Ramos (cell line): ENCODE measurements around the gene POMGNT2.
"Not testable (repeated sequence)": the region's sequence is repeated elsewhere in the genome, so short reads cannot be mapped to it uniquely, and the experiment has no call there.

Experiments used
- in situ Hi-C: fragments of 300-500 bp; cut with MboI; formaldehyde crosslinking; loops from one replicate; pipeline ENCODE4 v1.14.3; 2022; ENCODE audit warnings: low sequenced_read_pairs; ENCODE audit not compliant: unreplicated experiment

POMGNT2 gene

DNA sequence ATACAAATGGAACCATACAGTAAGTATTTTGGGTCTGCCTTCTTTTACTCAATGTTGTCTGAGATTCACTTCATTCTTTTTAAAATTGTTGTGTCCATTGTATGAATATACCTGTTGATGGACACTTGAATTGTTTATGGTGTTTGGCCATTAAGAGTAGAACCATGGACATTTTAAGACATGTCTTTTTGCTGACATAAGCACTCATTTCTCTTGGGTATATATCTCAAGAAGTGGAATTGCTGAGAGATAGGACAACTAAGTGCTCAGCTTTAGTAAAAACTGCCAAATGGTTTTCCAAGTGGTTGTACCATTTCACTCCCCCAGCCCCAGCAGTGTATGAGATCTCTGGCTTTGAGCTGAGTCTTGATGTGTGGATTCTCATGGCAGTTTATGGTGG, 28.2 kb downstream of the POMGNT2 start:
- in situ Hi-C loops, result no loop called here

DNA sequence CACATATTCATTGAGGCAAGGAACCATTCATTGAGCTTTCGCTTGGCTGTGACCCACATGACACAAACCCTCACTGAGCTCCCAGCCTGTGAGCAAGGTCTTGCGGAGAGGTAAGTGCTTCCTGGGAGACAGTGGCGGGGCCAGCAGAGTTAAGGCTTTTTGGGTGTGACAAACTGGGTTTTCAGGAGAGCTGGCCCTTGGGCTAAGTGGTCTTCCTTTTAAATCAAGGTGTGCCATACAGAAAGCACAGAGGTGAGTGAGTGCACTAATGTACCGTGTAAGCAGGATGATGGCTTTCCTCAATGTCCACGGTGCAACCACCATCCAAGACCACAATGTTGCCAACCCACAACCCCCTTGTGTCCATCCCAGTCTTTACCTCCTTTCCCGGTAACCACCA, 28.6 kb downstream of the POMGNT2 start:
- in situ Hi-C loops, result no loop called here

DNA sequence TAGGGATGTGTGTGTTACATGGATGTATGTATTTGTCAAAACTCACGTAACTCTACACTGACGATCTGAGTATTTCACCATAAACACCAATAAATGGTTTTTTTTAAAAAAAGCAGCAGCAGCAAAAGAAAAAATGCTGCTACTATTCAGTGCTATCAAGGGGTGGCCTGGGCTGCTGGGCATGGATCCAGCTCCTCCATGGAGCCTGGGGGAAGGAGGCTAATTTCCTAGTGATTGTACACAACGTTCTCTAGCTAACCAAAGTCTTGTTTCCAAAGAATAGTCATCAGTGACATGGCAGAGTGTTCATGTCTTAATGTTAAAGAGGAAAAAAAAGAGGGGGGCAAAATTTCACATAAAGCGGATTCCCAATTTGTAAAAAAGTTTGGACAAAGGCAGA, 29.0 kb downstream of the POMGNT2 start:
- in situ Hi-C loops, result no loop called here

DNA sequence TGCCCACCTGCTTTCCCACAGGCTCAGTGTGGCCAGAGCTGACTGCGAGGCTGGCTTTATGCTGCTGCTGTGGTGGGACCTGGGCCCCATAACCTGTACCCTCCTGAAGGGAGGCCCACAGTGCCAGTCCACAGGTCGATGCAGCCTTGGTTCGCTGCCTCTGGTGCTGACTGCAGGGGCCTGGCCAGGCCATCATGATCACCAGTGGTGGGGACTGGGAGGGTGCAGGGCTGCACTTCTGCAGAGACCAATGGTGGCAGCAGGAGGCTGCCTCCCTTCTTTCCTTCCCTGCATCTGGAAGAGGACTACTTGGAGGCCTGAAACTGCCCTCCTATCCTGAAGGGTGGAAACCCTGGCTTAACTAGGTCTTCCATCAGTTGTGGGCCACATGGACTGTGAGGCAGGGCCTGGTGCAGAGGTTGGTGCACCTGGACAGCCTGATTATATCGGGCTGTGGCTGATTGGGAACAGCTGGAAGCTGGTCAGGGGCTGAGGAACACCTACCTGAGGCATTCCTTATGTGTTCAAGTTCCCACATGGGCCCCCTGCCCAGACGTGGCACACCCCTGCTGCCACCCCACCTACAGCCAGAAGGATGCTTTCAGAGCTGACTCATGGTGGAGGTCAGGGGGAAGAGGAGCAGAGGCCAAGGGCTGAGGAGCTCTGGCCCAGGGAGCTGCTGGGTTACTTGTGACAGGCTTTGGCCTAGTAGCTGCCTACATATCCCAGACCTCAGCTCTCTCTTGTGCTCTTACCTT, 29.8 kb downstream of the POMGNT2 start:
- in situ Hi-C loops, result no loop called here

DNA sequence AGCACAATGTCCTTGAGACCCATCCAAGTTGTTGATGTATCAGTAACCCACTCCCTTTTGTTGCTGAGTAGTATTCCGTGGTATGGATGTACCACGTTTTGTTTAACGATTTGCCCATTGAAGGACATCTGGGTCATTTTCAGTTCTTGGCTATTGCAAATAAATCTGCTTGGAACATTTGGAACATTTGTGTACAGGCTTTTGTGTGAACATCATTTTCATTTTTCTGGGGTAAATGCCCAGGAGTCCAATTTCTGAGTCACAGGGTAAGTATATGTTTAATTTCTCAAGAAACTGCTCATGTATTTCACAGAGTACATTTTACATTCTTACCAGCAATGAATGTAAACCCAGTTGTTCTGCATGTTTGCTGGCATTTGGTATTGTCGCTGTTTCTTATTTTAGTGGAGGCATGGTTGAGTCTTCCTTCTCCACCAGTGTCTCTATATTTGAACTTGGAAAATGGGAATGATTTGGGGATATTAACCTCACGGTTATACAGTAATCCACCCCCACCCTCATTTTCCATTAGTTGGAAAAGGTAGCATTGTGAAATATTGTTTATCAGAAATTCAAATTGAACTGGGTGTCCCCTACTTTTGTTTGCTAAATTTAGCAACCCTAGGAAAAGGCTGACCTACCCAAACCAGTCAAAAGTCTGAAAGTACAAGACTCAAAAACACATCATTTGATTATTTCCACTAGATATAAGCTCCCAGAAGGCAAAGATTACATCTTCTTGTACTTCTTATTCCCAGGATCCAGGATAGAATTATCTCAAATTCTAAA, 30.8 kb downstream of the POMGNT2 start:
- in situ Hi-C loops, result no loop called here

DNA sequence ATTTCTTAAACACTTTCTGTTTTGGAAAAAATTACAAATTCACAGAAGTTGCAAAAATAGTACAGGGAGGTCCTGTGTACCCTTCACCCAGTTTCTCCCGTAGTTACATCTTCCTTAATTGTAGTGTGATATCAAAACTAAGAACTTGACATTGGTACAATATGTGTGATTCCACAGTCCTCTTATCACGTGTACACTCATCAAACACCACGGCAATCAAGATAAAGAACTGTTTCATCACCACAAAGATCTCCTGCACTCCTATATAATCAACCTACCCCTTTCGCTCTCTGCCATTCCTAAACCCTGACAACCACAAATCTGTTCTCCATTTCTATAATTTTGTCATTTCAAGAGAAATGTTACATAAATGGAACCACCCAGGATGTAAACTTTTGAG, 31.4 kb downstream of the POMGNT2 start:
- in situ Hi-C loops, result no loop called here

DNA sequence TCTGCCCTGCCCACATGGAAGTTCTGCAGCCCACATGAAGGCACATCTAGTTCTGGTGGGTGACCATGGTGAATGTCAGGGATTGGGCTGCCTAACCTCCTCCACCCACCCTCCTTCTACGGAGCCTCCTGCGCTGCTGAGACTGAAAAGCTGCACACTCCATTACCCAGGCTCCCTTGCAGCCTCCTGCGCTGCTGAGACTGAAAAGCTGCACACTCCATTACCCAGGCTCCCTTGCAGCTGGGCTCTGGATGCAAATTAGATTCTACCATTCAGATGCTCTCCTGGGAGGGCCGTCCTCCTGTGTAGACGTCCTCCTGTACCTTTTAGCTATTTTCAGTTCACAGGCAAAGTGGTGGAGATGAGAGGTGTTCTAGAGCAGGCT, 32.1 kb downstream of the POMGNT2 start:
- in situ Hi-C loops, result no loop called here

DNA sequence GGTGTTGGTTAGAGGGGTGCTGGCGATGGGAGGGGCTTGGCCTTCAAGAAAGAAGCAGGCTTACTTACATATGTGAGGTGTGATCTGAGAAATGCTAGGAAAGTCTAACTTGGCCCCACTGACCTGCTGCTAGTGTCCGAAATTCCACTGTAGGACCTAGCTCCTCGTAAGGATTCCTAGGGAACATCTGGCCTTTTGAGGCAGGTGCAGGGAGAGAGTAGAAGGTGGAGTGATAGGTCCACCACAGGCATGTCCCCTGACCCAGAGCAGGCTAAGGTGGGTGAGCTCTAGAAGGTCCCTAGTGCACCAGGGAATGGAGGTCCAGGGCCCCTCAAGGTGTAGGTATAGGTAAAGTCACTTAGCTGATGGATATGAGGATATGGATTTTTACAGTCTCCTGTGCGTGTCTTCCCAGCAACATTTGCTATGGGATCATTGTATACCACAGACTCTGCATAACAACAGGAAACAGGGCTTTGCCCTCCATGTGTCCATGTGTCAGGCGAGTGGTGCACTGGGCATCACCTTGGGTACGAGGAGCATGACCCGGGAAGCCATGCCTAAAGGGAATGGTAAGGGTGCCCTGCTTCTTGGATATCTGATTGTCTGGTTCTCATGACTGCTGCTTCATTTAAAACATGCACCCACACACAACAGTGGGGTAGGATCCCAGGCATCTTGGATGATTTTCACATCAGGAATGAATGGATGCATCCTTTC, 32.6 kb downstream of the POMGNT2 start:
- in situ Hi-C loops, result no loop called here

DNA sequence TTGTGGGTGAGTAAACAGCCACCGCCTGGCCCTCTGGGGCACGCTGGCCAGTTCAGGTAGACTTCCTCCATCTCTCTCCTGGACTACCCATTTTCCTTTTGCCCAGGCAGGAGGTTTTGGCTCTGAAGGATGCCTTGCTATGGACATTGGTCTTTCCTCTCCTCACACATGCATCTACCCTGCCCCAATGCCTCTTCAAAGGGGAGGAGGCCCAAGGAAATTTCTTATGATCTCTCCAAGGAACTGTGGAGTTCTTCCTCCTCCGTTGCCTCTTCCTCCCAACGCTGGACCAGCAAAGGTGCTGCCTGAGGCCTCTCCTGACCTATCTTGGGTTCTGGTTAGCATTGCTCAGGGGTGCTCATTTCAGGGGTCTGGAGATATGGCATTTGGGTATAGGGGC, 33.5 kb downstream of the POMGNT2 start:
- in situ Hi-C loops, result no loop called here

DNA sequence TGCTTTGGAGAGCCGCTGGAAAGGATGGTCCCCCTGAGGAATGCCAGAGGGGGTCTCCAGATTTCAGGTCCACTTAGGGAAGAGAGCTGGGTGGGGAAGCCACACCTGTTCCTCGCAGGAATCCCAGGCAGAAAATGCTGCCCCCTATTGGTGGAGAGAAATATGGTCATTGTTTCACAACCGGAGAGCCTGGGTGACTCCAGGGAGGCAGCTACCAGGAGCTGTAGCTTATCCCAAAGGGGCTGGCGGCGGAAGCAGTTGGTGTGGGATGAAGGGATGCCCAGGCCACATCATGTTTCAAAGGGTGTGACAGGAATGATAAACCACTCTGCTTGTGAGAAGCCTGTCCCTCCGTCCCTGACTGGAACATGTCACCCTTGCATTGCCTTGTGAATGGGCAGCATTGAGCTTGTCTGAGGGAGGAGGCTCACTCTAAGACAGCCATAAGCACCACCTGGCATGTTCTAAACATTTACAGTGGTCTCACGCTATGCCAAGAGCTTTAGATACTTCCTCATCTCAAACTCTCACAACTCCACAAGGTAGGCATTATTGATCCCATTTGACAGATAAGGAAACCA, 34.5 kb downstream of the POMGNT2 start:
- in situ Hi-C loops, result no loop called here

DNA sequence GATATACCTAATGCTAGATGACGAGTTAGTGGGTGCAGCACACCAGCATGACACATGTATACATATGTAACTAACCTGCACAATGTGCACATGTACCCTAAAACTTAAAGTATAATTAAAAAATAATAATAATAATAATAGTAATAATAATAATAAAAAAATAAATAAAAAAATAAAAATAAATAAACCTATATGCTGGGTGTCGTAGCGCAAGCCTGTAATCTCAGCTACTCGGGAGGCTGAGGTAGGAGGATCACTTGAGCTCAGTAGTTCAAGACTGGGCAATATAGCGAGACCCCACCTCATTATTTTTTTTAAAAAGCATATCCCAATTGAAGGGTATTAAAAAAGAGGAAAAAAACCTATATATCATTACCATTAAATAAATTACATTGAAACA, 35.2 kb downstream of the POMGNT2 start:
- in situ Hi-C loops, result not testable (repeated sequence)

DNA sequence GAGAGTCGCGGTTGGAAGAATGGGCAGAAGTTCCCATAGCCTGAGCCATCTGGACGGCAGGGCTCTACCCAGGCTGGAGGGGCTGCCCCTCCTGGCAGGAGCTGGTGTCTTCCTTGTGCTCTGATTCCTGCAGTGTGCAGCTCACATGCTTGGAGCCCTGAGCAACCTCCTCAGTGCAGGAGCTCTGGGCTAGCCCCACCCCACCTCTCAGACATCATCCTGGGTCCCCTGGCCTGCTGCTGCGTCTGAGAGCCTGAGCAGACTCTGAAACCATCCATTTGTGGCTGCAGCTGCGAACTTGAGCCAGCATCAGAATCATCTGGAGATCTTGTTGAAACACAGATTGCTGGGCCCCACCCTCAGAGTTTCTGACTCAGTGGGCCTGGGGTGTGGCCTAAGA, 42.8 kb downstream of the POMGNT2 start:
- in situ Hi-C loops, result no loop called here

DNA sequence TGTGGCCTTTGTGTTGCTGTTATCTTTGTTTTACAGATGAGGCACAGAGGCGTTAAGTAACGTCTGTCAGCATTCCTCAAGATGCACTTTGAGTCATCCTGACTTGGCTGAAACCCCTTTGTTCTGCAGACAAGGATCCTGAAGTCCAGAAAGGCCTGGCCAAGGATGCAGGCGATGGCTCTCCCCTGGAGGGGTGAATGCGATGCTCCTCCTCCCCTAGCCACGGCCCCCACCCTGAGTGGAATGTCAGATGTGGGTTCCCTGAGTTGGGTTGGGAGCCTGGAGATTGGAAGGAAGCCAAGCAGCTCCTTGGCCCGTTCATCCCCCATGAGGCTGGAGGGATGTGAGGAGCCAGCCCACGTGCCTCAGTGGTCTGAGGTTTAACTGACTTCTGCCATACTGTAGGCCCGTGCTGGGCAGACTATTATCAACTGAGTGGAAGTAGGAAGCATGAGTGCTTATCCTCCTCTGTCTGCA, 43.3 kb downstream of the POMGNT2 start:
- in situ Hi-C loops, result no loop called here

DNA sequence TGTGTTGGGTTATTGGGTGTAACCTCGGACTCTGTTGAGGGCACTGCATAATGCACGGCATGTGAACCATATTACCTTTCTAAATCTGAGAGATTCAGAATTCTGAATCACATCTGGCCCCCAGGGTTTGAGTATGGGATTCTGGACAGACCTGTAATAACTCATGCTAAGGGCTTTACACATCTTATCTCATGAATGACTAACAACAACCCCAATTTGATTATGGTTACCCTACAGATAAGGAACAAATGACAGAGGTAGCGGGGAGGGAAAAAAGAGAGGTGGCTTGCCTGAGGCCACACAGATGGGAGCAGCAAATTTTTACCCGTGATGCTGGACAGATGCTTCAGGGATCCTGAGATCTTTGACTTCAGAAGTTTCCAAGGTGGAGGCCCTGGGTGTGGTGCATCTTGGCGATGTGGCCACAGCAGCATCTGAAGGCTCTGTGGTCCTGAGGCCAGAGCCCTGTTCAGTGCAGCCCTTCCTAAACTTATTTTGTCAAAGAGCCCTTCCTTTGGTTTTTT, 43.8 kb downstream of the POMGNT2 start:
- in situ Hi-C loops, result no loop called here

DNA sequence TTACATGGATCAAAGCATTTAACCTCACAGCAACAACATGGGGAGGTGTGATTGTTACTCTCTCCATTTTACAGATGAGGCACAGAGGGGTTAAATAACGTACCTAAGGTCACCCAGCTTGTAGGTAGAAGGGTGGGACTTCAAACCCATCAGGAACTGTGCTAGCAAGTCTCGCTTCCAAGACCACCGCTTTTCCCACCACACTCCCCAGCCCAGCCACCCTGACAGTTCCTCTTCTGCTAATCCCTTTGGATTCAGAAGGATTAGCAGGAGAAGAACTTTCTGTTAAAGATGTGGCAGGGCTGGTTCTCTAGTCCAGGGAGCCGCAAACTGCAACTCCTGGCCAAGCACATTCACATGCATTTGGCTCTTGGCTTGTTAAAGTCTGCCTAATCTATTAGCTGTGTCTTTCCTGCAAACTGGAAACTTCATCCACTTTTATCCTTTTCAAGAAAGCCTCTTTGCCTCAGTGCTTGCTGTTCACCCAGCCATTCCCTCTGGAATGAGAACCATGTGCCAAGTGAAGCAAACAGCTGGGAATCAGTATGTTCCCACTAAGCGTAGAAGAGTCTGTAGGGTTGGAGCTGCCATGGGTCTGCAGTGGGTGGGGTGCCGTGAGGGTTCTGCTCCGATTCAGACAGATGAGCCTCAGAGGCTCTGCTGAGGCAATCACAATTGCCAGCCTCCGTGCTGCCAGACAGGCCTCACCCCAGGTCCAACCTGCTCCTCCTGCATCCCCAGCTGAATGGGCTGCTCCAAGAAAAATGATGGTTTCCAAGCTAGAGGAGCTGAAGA, 44.6 kb downstream of the POMGNT2 start:
- in situ Hi-C loops, result no loop called here

DNA sequence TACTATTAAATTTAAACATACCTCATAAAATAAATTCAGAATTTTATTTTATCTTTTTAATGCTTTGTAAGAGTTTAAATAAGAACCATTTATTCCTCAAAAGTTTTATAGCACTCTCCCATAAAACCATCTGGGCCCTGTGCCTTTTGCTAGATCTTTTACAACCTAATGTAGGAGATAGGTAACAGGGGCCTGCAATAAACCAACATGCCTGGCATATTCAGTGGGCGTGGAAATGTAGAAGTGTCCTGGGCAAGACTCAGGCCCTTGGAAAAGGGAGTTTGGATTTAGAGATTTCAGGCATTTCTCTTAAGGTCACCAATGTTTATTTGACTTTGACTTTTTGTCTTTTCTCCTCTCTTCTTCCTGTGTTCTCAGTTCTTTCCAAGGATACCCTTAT, 46.4 kb downstream of the POMGNT2 start:
- in situ Hi-C loops, result no loop called here

DNA sequence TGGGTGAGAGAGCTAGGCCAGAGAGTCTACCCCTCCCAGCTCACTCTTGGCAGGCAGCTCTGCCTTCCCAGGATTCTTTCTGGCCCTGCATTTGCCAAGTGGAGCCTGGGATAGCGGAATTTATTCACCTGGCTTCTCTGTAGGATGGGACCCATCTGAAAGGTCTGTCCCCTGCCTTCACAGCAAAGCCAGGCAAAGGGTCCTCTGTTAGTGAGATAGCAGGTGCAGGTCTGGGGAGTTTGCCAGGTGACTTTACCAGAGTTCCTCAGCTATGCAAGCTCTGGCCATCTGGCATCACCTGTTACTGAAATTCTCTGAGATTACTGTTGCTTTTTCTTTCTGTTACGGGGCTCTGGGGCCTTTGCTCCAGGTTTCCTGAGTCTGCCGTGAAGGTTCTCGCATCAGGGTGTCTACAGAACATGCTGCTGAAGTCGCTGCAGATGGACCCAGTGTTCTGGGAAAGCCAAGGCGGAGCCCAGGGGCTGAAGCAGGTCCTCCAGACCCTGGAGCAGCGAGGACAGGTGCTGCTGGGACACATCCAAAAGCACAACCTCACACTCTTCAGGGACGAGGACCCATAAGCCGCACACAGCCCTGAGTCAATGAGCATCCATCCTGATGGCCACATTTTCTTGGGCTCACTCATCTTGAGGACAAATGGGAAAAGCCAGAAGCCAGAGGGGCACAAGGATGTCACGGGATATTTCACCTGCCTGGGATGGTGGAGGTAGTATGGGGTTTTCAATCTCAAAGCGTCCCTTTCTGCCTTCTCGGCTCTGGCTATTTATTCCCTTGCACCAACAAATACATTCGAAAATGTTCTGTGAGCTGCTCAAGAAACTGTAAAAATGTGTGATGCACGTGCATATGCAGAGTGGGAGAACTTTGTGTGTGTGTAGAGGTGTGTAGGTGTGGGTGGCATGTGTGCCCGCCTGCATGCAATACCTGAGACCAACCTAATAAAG, 49.8 kb downstream of the POMGNT2 start:
- in situ Hi-C loops, result no loop called here

DNA sequence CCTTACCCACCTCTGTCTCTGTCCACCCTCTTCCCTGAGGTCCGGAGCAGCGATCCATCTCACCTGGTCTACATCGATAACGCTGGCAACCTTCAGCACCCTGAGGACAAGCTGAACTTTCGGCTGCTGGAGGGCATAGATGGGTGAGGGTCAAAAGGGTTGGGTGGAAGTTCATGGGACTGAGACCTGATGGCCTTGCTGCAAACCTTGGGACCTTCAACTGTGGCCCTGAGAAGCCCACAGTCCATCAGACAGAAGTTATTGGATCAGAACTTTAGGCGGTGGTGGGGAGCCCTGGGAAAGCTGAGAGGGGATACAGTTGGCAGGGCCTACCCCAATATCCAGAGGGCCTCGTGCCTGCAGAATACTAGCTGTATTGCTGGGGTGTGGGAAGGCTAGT, 50.5 kb downstream of the POMGNT2 start:
- in situ Hi-C loops, result no loop called here

DNA sequence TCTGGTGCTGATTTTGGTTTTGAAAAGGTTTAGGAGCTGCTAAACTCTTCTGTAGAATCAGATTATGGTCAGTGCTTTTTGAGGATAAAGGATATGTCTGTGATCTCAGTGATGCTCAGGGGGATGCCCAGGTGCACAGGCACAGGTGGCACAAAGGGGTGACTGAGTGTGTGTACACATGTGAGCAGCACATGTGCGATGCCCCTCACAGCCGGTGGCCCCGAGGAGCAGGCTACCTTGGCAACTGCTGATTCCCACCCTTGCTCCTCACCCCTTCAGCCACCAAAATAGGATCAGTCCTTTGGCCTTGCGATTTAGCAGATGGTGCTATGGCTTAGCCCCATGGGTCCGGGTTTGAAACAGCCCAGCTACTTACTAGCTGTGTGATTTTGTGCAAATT, 51.1 kb downstream of the POMGNT2 start:
- in situ Hi-C loops, result no loop called here
